MCF 10A (cell line): ENCODE data around the gene KRT71. TPM values are rescaled to one million over a fixed set of nuclear protein-coding genes. Genes with fewer than 3 reads are reported as not detected.

Experiments used
- BruUV-seq: library from RNA; stranded (reverse); fragments of 400-500 nt; replicated peaks from 2 replicates; lab custom pipeline; 2021; lab: Mats Ljungman, UMichigan
- CTCF ChIA-PET: fragments of 300-600 bp; sonication (Branson Sonifier 250); formaldehyde crosslinking; extraction: SDS; loops from one replicate; lab custom pipeline; 2021; ENCODE audit warnings: antibody characterized with exemption, inconsistent platforms; lab: Yijun Ruan, JAX
- POLR2A ChIA-PET: fragments of 300-600, 350-650 bp; sonication (Branson Sonifier 250); formaldehyde crosslinking; extraction: SDS; loops from one replicate; lab custom pipeline; 2020; ENCODE audit warnings: antibody characterized with exemption, inconsistent platforms; lab: Yijun Ruan, JAX
- DNase-seq: peaks from one replicate; pipeline ENCODE4 v3.0.0-alpha.2; 2018; ENCODE audit not compliant: unreplicated experiment
- H3K27ac Mint-ChIP-seq: one replicate; pipeline ENCODE4 v1.8.0; 2022; ENCODE audit warnings: mild to moderate bottlenecking, low read depth, mixed read lengths; ENCODE audit not compliant: unreplicated experiment
- H3K27me3 Mint-ChIP-seq: one replicate; pipeline ENCODE4 v1.8.0; 2022; ENCODE audit warnings: mixed read lengths; ENCODE audit not compliant: insufficient read depth, unreplicated experiment
- H3K36me3 Mint-ChIP-seq: one replicate; pipeline ENCODE4 v1.8.0; 2022; ENCODE audit warnings: mild to moderate bottlenecking, moderate library complexity, mixed read lengths; ENCODE audit not compliant: insufficient read depth, unreplicated experiment
- H3K4me1 Mint-ChIP-seq: one replicate; pipeline ENCODE4 v1.8.0; 2022; ENCODE audit warnings: mixed read lengths; ENCODE audit not compliant: insufficient read depth, unreplicated experiment
- H3K4me3 Mint-ChIP-seq: one replicate; pipeline ENCODE4 v1.8.0; 2022; ENCODE audit warnings: mild to moderate bottlenecking, moderate library complexity, mixed read lengths; ENCODE audit not compliant: unreplicated experiment
- H3K9me3 Mint-ChIP-seq: one replicate; pipeline ENCODE4 v1.8.0; 2022; ENCODE audit warnings: mixed read lengths; ENCODE audit not compliant: unreplicated experiment
- intact Hi-C: fragments of 100-400 bp; cut with micrococcal nuclease; formaldehyde crosslinking; loops from 2 replicates; pipeline ENCODE4 v1.14.1; 2022
- total RNA-seq: library from RNA; stranded (reverse); gene quantifications from 2 replicates; pipeline ENCODE4 v1.2.3, GENCODE V29; 2022
- TF ChIP-seq, protein P1 (sequence below): fragments of 200-600 bp; IDR thresholded peaks from one replicate; pipeline ENCODE4 v1.8.0; 2022; ENCODE audit warnings: antibody characterized with exemption, mild to moderate bottlenecking; ENCODE audit not compliant: unreplicated experiment

KRT71 gene
- total RNA-seq, 1 experiment from 2014 or later: not detected

DNA sequence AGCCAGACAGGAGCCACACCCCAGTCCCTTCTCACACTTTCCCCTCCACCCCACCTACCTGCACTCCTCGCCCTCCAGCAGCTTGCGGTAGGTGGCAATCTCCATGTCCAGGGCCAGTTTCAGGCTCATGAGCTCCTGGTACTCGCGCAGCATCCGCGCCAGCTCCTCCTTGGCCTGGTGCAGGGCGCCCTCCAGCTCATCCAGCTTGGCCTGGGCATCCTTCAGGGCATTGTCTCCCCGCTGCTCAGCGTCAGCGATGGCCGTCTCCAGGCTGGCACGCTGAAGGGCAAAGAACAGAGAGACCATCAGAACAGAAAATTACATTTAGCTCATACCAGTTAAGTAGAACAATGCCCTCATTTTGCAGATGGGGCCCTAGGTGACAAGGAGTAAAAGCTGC lies 15.2 kb upstream of the KRT71 start:
- TF ChIP-seq, protein P1, sequence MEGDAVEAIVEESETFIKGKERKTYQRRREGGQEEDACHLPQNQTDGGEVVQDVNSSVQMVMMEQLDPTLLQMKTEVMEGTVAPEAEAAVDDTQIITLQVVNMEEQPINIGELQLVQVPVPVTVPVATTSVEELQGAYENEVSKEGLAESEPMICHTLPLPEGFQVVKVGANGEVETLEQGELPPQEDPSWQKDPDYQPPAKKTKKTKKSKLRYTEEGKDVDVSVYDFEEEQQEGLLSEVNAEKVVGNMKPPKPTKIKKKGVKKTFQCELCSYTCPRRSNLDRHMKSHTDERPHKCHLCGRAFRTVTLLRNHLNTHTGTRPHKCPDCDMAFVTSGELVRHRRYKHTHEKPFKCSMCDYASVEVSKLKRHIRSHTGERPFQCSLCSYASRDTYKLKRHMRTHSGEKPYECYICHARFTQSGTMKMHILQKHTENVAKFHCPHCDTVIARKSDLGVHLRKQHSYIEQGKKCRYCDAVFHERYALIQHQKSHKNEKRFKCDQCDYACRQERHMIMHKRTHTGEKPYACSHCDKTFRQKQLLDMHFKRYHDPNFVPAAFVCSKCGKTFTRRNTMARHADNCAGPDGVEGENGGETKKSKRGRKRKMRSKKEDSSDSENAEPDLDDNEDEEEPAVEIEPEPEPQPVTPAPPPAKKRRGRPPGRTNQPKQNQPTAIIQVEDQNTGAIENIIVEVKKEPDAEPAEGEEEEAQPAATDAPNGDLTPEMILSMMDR: no peak
- Mint-ChIP-seq H3K27ac (no peak overlapping the region), H3K4me3 (no peak overlapping the region), H3K36me3 (no peaks in the 10 kb centered on the region), H3K27me3 (no peaks in the 10 kb centered on the region), H3K4me1 (no peaks in the 10 kb centered on the region), H3K9me3 (no peaks in the 10 kb centered on the region)
- DNase-seq: no peak
- no TSS peak for BruUV-seq
- intact Hi-C loops: no loop called here
- CTCF ChIA-PET: no interaction called here
- POLR2A ChIA-PET: interaction anchor here (0.6 to 1.1 kb wide), 2 partner anchors 31 to 48 kb away, joined by 3 to 6 read pairs; partner anchors contain the start of gene KRT5

GRCh38 chr12:52566847-52567291 lies 13.9 kb upstream of the KRT71 start:
- POLR2A ChIA-PET: interaction anchor here (0.8 kb wide), 1 partner anchor 13 kb away, joined by 3 read pairs; no protein-coding TSS in a partner anchor
- no peaks in the 10 kb centered on the region for H3K36me3 Mint-ChIP-seq
- H3K9me3 Mint-ChIP-seq: no peaks in the 10 kb centered on the region
- TF ChIP-seq, protein P1: no peak
- no peaks in the 10 kb centered on the region for H3K4me1 Mint-ChIP-seq
- intact Hi-C loops: no loop called here
- H3K4me3 Mint-ChIP-seq: no peak overlapping the region
- H3K27ac Mint-ChIP-seq: no peak overlapping the region
- BruUV-seq: no TSS peak
- DNase-seq: no peak
- CTCF ChIA-PET: interaction anchor here (0.5 to 0.8 kb wide), 5 partner anchors 10 to 401 kb away, joined by 3 to 5 read pairs (median 3); no protein-coding TSS in a partner anchor
- no peaks in the 10 kb centered on the region for H3K27me3 Mint-ChIP-seq

DNA sequence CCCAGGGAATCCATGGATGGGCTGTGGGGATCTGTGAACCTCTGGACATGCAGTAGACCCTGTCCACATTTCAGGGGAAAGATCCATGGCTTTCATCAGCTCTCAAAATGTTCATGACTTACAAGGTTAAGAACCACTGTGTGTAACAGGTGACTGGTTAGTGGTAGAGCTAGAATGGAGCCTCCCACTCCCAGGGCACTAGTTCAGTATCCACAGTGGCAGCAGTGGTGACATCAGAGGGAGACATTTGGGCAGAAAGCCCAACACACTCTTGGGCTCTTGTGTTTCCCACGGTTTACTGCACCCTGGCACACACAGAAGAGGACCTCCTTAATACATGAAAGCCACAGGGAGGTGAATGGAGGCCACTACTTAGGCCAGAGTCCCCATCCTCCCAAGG lies 11.6 kb upstream of the KRT71 start:
- Mint-ChIP-seq H3K4me1 (no peaks in the 10 kb centered on the region), H3K4me3 (no peak overlapping the region), H3K27ac (no peak overlapping the region), H3K9me3 (no peaks in the 10 kb centered on the region), H3K27me3 (no peaks in the 10 kb centered on the region), H3K36me3 (no peaks in the 10 kb centered on the region)
- intact Hi-C loops: no loop called here
- BruUV-seq: no TSS peak
- POLR2A ChIA-PET: interaction anchor here (1.5 kb wide), 1 partner anchor 15 kb away, joined by 3 read pairs; no protein-coding TSS in a partner anchor
- CTCF ChIA-PET: no interaction called here
- TF ChIP-seq, protein P1: no peak
- no peak for DNase-seq

GRCh38 chr12:52561880-52562449 lies 9.0 kb upstream of the KRT71 start:
- no peak overlapping the region for H3K27ac Mint-ChIP-seq
- peaks cover 14% of the 10 kb centered on the region for H3K27me3 Mint-ChIP-seq
- ChIA-PET CTCF (interaction anchor here (0.5 to 1.8 kb wide), 4 partner anchors 12 to 190 kb away, joined by 3 to 4 read pairs (median 4); no protein-coding TSS in a partner anchor), POLR2A (interaction anchor here (1.2 kb wide), 1 partner anchor 14 kb away, joined by 3 read pairs; no protein-coding TSS in a partner anchor)
- TF ChIP-seq, protein P1: peak; percentile 27
- no TSS peak for BruUV-seq
- no peaks in the 10 kb centered on the region for H3K36me3 Mint-ChIP-seq
- no peak overlapping the region for H3K4me3 Mint-ChIP-seq
- intact Hi-C loops: no loop called here
- DNase-seq: peak; percentile 53
- H3K9me3 Mint-ChIP-seq: no peaks in the 10 kb centered on the region
- H3K4me1 Mint-ChIP-seq: no peaks in the 10 kb centered on the region
